Cardiac muscle cell (in vitro differentiated cells and primary cell): ENCODE data around the gene DUSP7. TPM values are rescaled to one million over a fixed set of nuclear protein-coding genes. Genes with fewer than 3 reads are reported as not detected.
A peak's percentile ranks its signal among the peaks of the same experiment; 100 is the strongest.

Experiments
- DNase-seq, 2 donors: peaks; one replicate each; pipeline versions ENCODE4 v3.0.0 to v3.0.0-alpha.2; 2010 to 2017; ENCODE audit warnings: low read depth in 1 of 2, low spot score in 1 of 2
- H3K27ac ChIP-seq: fragments of 200-600 bp; sonication (generic); 2 replicates; pipeline ENCODE4 v1.5.1; 2016
- H3K27me3 ChIP-seq: fragments of 200-600 bp; sonication (generic); 2 replicates; pipeline ENCODE4 v1.6.0; 2016; ENCODE audit warnings: control low read depth
- H3K36me3 ChIP-seq: fragments of 200-600 bp; sonication (generic); 2 replicates; pipeline ENCODE4 v1.5.1; 2016; ENCODE audit warnings: control low read depth
- H3K4me1 ChIP-seq: fragments of 200-600 bp; sonication (generic); 2 replicates; pipeline ENCODE4 v1.8.1; 2017; ENCODE audit warnings: low read depth, mild to moderate bottlenecking, mixed run types
- H3K4me3 ChIP-seq: fragments of 200-600 bp; sonication (generic); 2 replicates; pipeline ENCODE4 v1.5.1; 2016; ENCODE audit warnings: mild to moderate bottlenecking
- H3K9me3 ChIP-seq: fragments of 200-600 bp; sonication (generic); 2 replicates; pipeline ENCODE4 v1.5.1; 2017; ENCODE audit warnings: low read depth, mild to moderate bottlenecking, control low read depth
- polyA plus RNA-seq: library from polyadenylated mRNA; unstranded; fragments of >200 nt; fragmentation: Nextera tagmentation; extraction: Ambion mirVana; gene quantifications from 2 replicates; pipeline ENCODE4 v1.2.1, GENCODE V29; 2016
- total RNA-seq: library from RNA; depleted of rRNA; stranded (reverse); fragments of >200 nt; gene quantifications from 2 replicates; pipeline ENCODE4 v1.2.3, GENCODE V29; 2016
- TF ChIP-seq, protein P1 (sequence below): IDR thresholded peaks from 2 replicates; pipeline ENCODE4 v1.5.1; 2012; ENCODE audit warnings: low read depth, mild to moderate bottlenecking, low read length

DUSP7 gene, protein sequence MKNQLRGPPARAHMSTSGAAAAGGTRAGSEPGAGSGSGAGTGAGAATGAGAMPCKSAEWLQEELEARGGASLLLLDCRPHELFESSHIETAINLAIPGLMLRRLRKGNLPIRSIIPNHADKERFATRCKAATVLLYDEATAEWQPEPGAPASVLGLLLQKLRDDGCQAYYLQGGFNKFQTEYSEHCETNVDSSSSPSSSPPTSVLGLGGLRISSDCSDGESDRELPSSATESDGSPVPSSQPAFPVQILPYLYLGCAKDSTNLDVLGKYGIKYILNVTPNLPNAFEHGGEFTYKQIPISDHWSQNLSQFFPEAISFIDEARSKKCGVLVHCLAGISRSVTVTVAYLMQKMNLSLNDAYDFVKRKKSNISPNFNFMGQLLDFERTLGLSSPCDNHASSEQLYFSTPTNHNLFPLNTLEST
- 32.2 and 39.5 TPM in 2 replicates for total RNA-seq
- 7.1 and 13.1 TPM in 2 replicates for polyA plus RNA-seq

DNA sequence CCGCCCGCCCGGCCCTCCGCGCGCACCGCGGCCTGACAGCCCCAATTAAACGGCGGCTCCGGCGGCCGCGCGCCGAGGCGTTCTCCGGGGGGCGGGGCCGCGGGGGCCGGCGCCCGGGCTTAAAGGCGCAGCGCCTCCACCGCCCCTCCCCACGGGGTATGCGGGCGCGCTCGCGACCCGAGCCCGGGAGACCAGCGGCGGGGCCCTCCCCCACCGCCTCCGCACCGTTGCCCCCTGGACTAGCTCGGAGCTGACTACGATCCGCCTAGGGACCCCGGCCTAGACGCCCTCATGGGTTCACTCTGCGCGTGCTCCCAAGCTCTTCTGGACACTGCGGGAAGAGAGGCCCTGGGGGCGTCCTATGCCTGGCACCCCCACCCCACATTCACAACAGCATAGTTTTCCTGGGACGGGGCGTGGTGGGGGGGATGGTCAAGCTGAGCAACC is at the start of gene DUSP7:
DUSP7 (minus strand) TSS at position 51 of the 447 bp plus-strand sequence. CDS start 205 bp downstream, outside the sequence.
- no peaks in the 10 kb centered on the region for H3K9me3 ChIP-seq
- H3K4me1 ChIP-seq: peaks cover 16% of the 10 kb centered on the region
- peak within 1 kb of the TSS; percentile 78 for H3K4me3 ChIP-seq
- DNase-seq: peak; percentile 76 to 88
- TF ChIP-seq, protein P1, sequence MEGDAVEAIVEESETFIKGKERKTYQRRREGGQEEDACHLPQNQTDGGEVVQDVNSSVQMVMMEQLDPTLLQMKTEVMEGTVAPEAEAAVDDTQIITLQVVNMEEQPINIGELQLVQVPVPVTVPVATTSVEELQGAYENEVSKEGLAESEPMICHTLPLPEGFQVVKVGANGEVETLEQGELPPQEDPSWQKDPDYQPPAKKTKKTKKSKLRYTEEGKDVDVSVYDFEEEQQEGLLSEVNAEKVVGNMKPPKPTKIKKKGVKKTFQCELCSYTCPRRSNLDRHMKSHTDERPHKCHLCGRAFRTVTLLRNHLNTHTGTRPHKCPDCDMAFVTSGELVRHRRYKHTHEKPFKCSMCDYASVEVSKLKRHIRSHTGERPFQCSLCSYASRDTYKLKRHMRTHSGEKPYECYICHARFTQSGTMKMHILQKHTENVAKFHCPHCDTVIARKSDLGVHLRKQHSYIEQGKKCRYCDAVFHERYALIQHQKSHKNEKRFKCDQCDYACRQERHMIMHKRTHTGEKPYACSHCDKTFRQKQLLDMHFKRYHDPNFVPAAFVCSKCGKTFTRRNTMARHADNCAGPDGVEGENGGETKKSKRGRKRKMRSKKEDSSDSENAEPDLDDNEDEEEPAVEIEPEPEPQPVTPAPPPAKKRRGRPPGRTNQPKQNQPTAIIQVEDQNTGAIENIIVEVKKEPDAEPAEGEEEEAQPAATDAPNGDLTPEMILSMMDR: no peak
- H3K27me3 ChIP-seq: no peaks in the 10 kb centered on the region
- H3K36me3 ChIP-seq: peaks cover 3% of the 10 kb centered on the region
- H3K27ac ChIP-seq: peak within 1 kb of the TSS; percentile 77

- Histone ChIP-seq H3K36me3 (no peaks in the 10 kb centered on the region), H3K4me3 (no peak overlapping the region), H3K9me3 (no peaks in the 10 kb centered on the region), H3K27ac (no peak overlapping the region), H3K4me1 (peaks cover 28% of the 10 kb centered on the region), H3K27me3 (no peaks in the 10 kb centered on the region)
- TF ChIP-seq, protein P1: no peak
- DNase-seq: no peak
Observed at GRCh38 chr3:52104684-52105640, 48.6 kb upstream of the DUSP7 start.

DNA sequence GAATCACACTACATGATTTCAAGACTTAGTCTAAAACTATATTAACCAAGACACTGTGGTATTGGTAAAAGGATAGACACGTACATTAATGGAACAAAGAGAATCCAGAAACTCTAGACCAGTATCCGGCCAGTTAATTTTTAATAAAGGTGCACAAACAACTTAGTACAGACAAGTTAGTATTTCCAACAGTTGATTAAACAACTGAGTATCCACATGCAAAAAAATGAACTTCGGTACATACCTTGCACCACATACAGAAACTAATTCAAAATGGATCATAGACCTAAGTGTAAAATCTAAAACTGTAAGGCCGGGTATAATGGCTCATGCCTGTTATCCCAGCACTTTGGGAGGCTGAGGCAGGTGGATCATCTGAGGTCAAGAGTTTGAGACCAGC is 46.6 kb upstream of the DUSP7 start:
- Histone ChIP-seq H3K4me3 (no peak overlapping the region), H3K9me3 (no peaks in the 10 kb centered on the region), H3K27me3 (no peaks in the 10 kb centered on the region), H3K27ac (no peak overlapping the region), H3K36me3 (no peaks in the 10 kb centered on the region), H3K4me1 (peaks cover 17% of the 10 kb centered on the region)
- DNase-seq: no peak
- TF ChIP-seq, protein P1: no peak

- TF ChIP-seq, protein P1: no peak
- Histone ChIP-seq H3K27ac (peak overlapping the region; percentile 22), H3K9me3 (no peaks in the 10 kb centered on the region), H3K4me1 (peaks cover 34% of the 10 kb centered on the region), H3K27me3 (no peaks in the 10 kb centered on the region), H3K4me3 (no peak overlapping the region), H3K36me3 (no peaks in the 10 kb centered on the region)
- DNase-seq: peak in 1 of 2 donors; percentile 57
Observed at GRCh38 chr3:52099001-52099401, 42.6 kb upstream of the DUSP7 start.

DNA sequence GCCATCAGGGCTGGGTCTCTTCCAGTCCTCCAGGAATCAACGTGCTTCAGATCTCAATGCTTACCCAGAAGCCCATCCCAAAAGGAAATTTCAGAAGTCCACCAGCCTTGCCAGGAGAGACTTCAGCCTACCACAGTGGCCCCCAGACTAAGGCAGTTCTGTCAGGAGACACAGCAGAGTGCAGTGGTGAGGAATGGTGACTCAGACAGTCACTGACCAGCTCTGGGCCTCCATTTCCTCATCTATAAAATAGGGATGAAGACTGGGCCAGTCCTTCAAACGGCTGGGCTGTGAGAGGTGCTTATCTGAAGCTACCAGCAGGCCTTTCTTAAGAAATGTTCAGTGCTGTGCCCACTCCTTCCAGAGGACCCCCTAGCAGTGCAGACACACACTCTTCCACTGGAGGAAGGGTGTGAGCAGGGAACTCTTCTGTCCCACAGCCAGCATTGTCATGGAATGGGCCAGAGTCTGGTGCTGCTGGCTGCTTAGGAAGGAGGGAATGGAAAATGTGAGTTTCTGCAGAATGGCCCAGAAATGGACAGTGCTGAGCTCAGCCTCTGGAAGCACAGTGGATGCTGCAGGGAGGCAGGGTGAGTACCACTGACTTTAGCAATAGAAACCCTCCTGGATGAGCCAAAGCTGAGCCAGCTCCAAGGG is 41.6 kb upstream of the DUSP7 start:
- no peaks in the 10 kb centered on the region for H3K27me3 ChIP-seq
- H3K36me3 ChIP-seq: no peaks in the 10 kb centered on the region
- H3K4me1 ChIP-seq: peaks cover 44% of the 10 kb centered on the region
- H3K4me3 ChIP-seq: no peak overlapping the region
- H3K27ac ChIP-seq: no peak overlapping the region
- no peaks in the 10 kb centered on the region for H3K9me3 ChIP-seq
- DNase-seq: no peak
- TF ChIP-seq, protein P1: no peak
